H1 (cell line): ENCODE results near the gene PPP6R1. TPM values are rescaled to one million over a fixed set of nuclear protein-coding genes. Genes with fewer than 3 reads are reported as not detected.

Experiments
- CBX5 ChIP-seq: fragments of 300-800, 300-1000 bp; sonication (generic); IDR thresholded peaks from 2 replicates; pipeline ENCODE4 v1.7.1; 2016; ENCODE audit warnings: antibody characterized with exemption, low read length, low read depth
- EP300 ChIP-seq, 2 experiments: IDR thresholded peaks; 1 replicate in 1 of 2; 2 replicates in 1 of 2; pipeline ENCODE4 v1.6.1; 2011 to 2012; ENCODE audit warnings: low read depth in 2 of 2, low read length in 2 of 2, mild to moderate bottlenecking in 2 of 2, borderline replicate concordance in 1 of 2, inconsistent platforms in 1 of 2, moderate library complexity in 1 of 2
- MAFK ChIP-seq: IDR thresholded peaks from 2 replicates; pipeline ENCODE4 v1.6.1; 2012; ENCODE audit warnings: low read depth, mild to moderate bottlenecking, improper control_type of control experiment, low read length
- TAF7 ChIP-seq: optimal IDR thresholded peaks from 2 replicates; pipeline ENCODE3; 2011; ENCODE audit warnings: low read depth, mild to moderate bottlenecking, inconsistent platforms, low read length, moderate library complexity, borderline replicate concordance
- polyA plus RNA-seq, 7 experiments: library from polyadenylated mRNA; depleted of rRNA in 3 of 7; stranded (reverse) in 5 of 7; unstranded in 2 of 7; fragments of >200 nt in 5 of 7; fragments of 200-250 nt in 2 of 7; gene quantifications; 1 replicate in 5 of 7; 2 replicates in 1 of 7; 4 replicates in 1 of 7; pipeline versions ENCODE4 v1.2.1 to v1.2.3, GENCODE V29; 2011 to 2013; ENCODE audit warnings: missing spikeins in 2 of 7, mixed read lengths in 2 of 7
- total RNA-seq: library from RNA; stranded (reverse); fragmentation: NEBNext Ultra II Directional; extraction: Animal tissue kit (Norgen Biotek cat#: 25700); gene quantifications from 2 replicates; pipeline ENCODE4 v1.2.1, GENCODE V29; 2021
- TF ChIP-seq, protein P1 (sequence below): IDR thresholded peaks from 2 replicates; pipeline ENCODE4 v1.6.1; 2011; ENCODE audit warnings: low read depth, mild to moderate bottlenecking, low read length; ENCODE audit not compliant: insufficient read depth

PPP6R1 gene
- total and polyA plus RNA-seq, 2 of the 8 experiments (the other 6 are each of a cell fraction or from before 2014, with no cell fraction given), result 36.4 to 74.4 TPM

DNA sequence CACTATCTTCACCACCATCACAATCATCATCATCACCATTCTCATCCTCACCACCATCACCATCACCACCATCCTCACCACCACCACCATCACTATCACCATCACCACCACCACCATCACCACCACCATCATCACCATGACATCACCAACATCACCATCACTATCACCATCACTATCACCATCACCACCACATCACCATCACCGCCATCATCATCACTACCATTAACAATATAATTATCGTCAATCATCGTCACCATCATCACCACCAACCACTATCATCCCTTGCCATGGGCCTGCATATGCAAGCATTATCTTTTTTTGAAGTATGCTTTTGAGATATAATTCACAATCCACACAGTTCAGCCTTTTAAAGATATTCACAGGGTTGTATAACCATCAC lies 7.6 kb upstream of the PPP6R1 start (continued):
- no peak for TF ChIP-seq EP300 (IDR thresholded peaks at IDR 0.05; ENCODE audit: borderline replicate concordance in 1 of 2, low read depth in 2 of 2, low read length in 2 of 2)
- TF ChIP-seq, protein P1, sequence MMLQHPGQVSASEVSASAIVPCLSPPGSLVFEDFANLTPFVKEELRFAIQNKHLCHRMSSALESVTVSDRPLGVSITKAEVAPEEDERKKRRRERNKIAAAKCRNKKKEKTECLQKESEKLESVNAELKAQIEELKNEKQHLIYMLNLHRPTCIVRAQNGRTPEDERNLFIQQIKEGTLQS, result no peak
- no peak for TF ChIP-seq MAFK
- TF ChIP-seq TAF7, result no peak
- TF ChIP-seq CBX5, result no peak
